GM21723 (cell line): ENCODE measurements around the gene VPS51.

Source experiments
- ATAC-seq: cut with Tn5 transposase; IDR thresholded peaks from one replicate; pipeline ENCODE4 v1.9.1; 2021; ENCODE audit warnings: mild to moderate bottlenecking, moderate library complexity; ENCODE audit not compliant: unreplicated experiment

The VPS51 gene

DNA sequence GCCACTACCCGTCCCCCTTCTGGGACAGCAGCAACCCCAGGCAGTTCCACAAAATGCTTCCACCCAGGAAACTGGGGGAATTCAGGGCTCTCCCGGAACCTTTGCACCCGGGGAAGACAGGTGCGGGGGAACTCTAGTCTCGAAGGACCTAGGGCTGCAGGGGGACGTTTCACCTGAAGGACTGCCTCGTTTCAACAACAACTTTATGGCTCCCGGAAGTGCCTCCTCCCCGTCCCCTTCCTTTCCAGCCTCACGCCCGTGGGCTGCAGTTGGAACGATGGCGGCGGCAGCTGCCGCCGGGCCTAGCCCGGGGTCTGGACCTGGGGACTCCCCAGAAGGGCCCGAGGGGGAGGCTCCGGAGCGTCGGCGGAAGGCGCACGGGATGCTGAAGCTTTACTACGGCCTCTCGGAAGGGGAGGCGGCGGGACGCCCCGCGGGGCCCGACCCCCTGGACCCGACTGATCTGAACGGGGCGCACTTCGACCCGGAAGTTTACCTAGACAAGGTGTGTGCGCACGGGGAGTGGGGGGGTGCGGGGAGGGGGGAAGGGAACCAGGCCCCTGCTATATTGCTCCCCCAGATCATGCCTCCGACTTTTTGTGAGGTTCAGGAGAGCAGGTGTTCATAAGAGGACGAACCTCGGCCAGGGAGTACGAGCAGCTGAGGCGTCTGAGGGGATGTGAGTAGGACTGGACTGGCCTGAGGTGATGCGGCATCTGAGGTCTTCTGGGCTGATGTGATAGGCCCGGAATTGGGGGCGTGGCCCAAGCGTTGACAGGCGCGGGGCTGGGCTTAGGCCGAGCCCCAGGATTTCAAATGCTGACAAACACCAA is at the start of gene VPS51:
VPS51 (plus strand) TSS at position 241 of the 833 bp plus-strand sequence; CDS start at position 278, 37 bp downstream.
- peak; percentile 85 for ATAC-seq

DNA sequence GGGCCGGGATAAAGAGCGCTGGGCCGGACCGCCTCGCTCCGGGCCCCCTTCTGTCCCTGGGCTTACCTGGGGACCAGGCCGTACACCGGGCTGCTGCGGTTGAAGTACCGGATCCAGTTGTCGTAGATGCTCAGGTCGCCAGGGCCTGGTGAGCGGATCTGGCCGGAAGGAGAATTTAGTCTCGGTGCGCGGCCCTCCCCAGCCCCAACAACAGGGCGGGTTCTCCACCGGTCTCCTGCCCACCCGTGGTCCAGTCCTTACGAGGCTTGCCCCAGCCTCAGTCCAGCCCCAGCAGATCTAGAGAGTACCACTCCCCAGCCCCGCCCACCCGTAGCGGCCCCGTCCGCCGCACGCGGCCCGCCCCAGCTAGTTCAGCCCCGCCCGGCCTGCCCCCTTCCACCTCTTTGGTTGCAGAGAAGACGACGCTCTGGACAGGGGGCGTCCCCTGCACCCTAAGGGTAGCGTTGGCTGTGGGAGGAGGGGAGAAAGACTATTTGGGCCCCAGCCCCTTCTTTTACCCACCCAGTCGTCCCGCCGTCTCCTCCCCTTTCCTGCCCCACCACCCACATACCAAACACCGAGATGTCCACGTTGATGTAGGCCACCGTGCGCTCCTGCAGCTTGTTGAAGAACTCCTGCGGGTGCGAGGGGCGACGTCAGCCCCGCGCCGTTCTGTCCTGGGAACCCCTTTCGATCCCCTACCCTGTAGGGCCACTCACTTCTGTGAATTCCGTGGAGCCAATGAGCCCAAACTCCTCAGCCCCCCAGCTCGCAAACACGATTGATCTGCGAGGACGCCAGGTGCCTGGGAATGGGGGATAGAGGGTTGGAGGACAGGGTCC is 48.2 kb upstream of the VPS51 start:
- no peak for ATAC-seq

DNA sequence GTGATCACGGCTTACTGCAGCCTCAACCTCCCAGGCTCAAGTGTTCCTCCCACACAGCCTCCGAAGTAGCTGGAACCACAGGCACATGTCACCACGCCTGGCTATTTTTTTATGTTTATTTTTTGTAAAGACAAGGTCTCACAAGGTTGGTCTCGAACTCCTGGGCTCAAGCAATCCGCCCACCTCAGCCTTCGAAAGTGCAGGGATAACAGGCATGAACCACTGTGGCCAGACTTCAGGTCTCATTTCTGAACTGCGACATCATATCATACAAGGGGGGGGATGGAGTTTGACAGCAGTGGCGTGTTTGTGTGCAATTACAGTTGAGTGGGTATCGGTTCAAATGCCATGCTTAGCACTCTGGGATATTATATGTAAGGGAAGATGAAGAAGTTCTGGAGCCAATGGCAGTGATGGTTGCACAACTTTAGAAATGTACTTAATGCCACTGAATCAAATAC is 44.6 kb upstream of the VPS51 start:
- no peak for ATAC-seq

- ATAC-seq: no peak
These were observed 42.0 kb upstream of the VPS51 start for GRCh38 chr11:65053827-65054508.

GRCh38 chr11:65055538-65055937 is 40.5 kb upstream of the VPS51 start:
- ATAC-seq: no peak

DNA sequence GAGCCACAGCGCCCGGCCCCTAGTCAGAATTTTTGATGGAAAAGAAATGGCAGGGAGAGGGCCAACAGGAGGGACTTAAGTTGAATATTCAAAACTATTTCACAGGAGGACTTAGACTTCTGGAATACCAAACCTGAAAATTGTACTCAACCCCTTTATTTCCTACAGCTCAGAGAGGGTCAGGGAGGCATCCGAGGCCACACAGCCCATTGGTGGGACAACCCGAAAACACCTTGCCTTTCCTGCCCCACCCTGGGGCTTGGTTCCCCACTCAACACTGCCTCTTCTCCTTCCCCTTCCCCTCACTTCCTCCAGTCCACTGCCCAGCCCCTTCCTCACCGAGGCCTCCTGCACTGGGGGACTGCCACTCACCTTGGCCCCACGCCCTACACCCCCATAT is 39.0 kb upstream of the VPS51 start:
- ATAC-seq: no peak

DNA sequence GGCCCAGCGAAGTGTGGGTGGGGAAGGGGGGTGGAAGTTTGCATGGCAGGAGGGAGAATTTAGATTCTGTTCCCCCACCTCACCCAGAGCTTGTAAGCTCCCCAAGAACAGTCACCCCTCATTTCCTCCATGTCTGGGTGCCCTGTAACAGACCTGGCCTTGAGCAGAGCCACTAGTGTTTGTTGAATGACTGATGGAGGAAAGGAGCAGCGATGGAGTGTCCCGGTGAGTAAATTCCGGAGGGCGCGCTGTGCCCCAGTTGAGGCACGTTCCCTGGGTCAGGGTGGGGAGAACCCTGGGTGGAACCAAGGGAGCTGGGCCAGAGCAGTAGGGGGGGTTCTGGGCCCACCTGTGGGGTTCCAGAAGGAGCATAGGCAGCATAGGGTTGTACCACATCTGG is 38.5 kb upstream of the VPS51 start:
- ATAC-seq: no peak

DNA sequence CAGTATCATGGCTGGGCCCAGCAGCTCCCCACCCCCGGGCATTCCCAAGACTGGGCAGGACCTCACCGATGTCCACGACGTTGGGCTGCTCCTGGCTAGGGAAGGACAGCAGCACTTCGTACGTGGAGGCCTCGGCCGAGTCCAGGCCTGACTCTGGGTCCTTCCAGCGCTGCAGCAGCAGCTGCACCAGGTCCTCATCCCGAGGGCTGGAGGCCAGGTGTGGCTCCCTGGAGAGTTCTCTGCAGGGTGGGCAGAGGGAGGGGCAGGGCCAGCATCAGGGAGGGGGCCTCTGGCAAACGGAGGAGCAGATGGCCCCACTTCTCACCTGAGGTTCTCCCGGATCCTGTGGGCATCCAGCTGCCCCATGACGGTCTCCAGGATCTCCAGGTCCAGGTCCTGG is 38.0 kb upstream of the VPS51 start:
- ATAC-seq: no peak

- no peak for ATAC-seq
These were observed 37.5 kb upstream of the VPS51 start, which contains the start of gene NAALADL1 for GRCh38 chr11:65058419-65059054. Gene NAALADL1 (minus strand): TSS chr11:65058553. CDS start chr11:65058521, 32 bp downstream.

GRCh38 chr11:65059523-65059922 is 36.5 kb upstream of the VPS51 start:
- ATAC-seq: no peak

- ATAC-seq: no peak
These were observed 35.8 kb upstream of the VPS51 start for GRCh38 chr11:65059959-65060824.

- ATAC-seq: no peak
These were observed 35.1 kb upstream of the VPS51 start for GRCh38 chr11:65060913-65061408.

GRCh38 chr11:65063532-65063931 is 32.5 kb upstream of the VPS51 start:
- ATAC-seq: no peak

DNA sequence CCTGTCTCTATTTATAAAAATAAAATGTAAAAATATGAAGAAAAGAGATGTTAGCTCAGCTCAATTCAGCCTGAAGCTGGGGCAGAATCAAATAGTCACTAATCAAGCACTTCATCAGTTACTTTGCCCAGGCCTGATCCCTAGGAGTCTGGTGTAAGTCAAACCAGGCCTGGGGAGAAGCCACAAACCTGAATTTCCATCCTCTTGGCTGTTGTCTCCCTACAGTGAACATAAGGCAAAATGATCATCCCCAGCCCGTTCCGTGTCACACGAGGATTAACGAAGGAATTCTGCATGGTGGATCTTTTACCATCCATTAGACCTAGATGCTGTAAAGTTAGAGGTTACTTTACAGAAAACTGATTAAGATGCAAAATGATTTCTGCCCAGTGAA is 31.2 kb upstream of the VPS51 start:
- no peak for ATAC-seq

DNA sequence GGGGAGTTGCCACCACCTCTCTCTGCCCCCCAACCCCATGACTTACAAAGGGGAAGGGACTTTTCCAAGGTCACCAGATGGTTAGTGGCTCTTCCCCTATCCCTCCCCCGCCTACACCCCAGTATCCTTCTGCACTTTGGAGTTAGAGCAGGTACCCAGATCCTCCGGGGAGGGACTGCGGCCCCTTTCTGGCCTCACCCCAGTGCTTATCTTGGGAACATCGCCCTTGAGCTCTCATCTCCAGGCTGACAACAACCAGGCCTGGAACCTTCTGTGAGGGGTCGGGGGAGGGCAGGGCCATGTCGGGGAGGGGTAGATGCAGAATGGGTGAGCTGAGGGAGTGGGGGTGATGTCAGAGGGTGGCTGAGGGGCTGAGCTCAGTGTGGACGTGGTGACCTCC is 30.2 kb upstream of the VPS51 start:
- no peak for ATAC-seq

DNA sequence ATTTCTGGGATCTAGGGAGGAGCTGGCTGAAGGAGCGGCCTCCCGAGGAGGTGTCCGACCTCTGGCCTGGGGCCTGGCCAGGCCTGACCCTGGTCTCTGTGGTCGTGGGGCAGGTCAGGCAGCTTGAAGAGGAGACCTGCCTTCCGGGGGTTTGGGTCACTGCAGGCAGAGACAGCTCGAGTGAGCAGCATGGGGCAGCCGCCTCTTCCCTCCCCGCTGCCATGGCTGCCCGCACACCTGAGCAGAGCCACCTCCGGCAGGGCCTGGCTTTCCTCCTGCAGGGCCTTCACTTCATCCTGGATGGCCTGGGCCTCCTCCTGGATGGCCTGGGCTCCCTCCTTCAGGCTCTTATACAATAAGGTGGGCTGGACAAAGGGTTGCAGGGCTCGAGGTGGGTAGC is 29.7 kb upstream of the VPS51 start:
- ATAC-seq: no peak

- ATAC-seq: no peak
These were observed 29.2 kb upstream of the VPS51 start for GRCh38 chr11:65066805-65067291.

- no peak for ATAC-seq
These were observed 28.6 kb upstream of the VPS51 start for GRCh38 chr11:65067446-65067845.

DNA sequence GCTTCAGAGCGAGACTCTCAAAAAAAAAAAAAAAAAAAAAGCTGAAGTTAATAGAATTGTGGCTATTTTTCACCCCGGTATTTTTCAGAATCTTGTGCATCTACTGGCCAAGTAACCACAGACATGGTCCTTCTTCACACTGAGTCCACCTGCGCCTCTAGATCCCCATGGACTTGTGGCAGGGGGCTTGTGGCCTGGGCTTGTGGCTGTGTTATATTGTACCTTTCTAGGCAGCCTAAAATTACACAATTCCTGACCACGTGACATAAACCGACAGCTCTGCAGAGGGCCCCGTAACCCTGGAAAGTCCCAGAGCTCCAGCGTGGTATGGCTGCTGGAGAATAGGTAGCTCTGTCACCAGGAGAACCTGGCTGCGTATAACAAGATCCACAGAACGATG is 26.8 kb upstream of the VPS51 start:
- ATAC-seq: no peak
